Glomerular endothelial cell (primary cell): ENCODE data around the gene ZDHHC17. TPM values are rescaled to one million over a fixed set of nuclear protein-coding genes. Genes with fewer than 3 reads are reported as not detected.

Experiments used
- total RNA-seq: library from RNA; depleted of rRNA; stranded (reverse); fragments of >200 nt; gene quantifications from 2 replicates; pipeline ENCODE4 v1.2.3, GENCODE V29; 2015

The ZDHHC17 gene
- total RNA-seq, 1 donor from 2014 or later, result 23.9 TPM

Other genes starting within 250 kb of the ZDHHC17 start
- gene OSBPL8, start 204.3 kb upstream of the ZDHHC17 start, total RNA-seq, result 50.5 and 55.0 TPM in 2 replicates
- gene CSRP2, start 114.9 kb downstream of the ZDHHC17 start, total RNA-seq, result 13.4 and 16.3 TPM in 2 replicates